A549 (cell line): Measurements from ENCODE around the gene NLRC3. TPM values are rescaled to one million over a fixed set of nuclear protein-coding genes. Genes with fewer than 3 reads are reported as not detected.

Experiments
- ATAC-seq, 2 experiments: fragments of 200-7000 bp in 1 of 2; fragments of >200 bp in 1 of 2; cut with Nextera tagmentation in 1 of 2; cut with Tn5 transposase in 1 of 2; 3 replicates each; pipeline versions ENCODE4 v1.8.0 to v1.9.1; 2018 to 2020; ENCODE audit warnings: mild to moderate bottlenecking in 1 of 2, moderate library complexity in 1 of 2
- CTCF ChIA-PET: fragments of 300-600 bp; sonication (Branson Sonifier 250); formaldehyde crosslinking; extraction: SDS; loops from one replicate; lab custom pipeline; 2021; ENCODE audit warnings: antibody characterized with exemption, inconsistent platforms; lab: Yijun Ruan, JAX
- POLR2A ChIA-PET: fragments of 350-600 bp; formaldehyde crosslinking; extraction: SDS; loops from one replicate; lab custom pipeline; 2021; ENCODE audit warnings: antibody characterized with exemption, inconsistent platforms; lab: Yijun Ruan, JAX
- DNase-seq, 2 experiments: peaks; one replicate each; pipeline versions ENCODE4 v3.0.0 to v3.0.0-alpha.2; 2011 to 2016; ENCODE audit warnings: low read depth in 1 of 2, low spot score in 1 of 2
- FAIRE-seq: peaks from 2 replicates; lab custom pipeline; 2011; peaks lifted over from hg19 to GRCh38; lab: Jason Lieb, UNC
- H3K27ac ChIP-seq, 2 experiments: fragments of >200 bp; sonication (Bioruptor Twin); formaldehyde crosslinking; 3 replicates each; pipeline ENCODE4 v1.5.1; 2016 to 2017
- H3K4me1 ChIP-seq: fragments of >200 bp; sonication (Bioruptor Twin); formaldehyde crosslinking; 3 replicates; pipeline ENCODE4 v1.6.1; 2016
- H3K4me2 ChIP-seq: fragments of >200 bp; sonication (Bioruptor Twin); formaldehyde crosslinking; 3 replicates; pipeline ENCODE4 v1.6.1; 2016
- H3K4me3 ChIP-seq: fragments of >200 bp; sonication (Bioruptor Twin); formaldehyde crosslinking; 3 replicates; pipeline ENCODE4 v1.5.1; 2016
- H3K9me3 ChIP-seq: fragments of >200 bp; sonication (Bioruptor Twin); formaldehyde crosslinking; 3 replicates; pipeline ENCODE4 v1.6.1; 2016
- BHLHE40 ChIP-seq: IDR thresholded peaks from 2 replicates; pipeline ENCODE4 v1.6.1; 2012; ENCODE audit warnings: low read depth, low read length, inconsistent platforms
- CBX2 ChIP-seq: fragments of 200-600 bp; sonication (generic); IDR thresholded peaks from 2 replicates; pipeline ENCODE4 v1.6.1; 2016; ENCODE audit warnings: low read depth, mild to moderate bottlenecking, borderline replicate concordance
- CBX8 ChIP-seq: fragments of 200-600 bp; sonication (generic); IDR thresholded peaks from 2 replicates; pipeline ENCODE4 v1.6.1; 2016
- ESRRA ChIP-seq: fragments of 150-350 bp; IDR thresholded peaks from 2 replicates; pipeline ENCODE4 v1.6.1; 2014; ENCODE audit warnings: mild to moderate bottlenecking, low read length, borderline replicate concordance
- FOSB ChIP-seq: fragments of 250-450 bp; sonication (Bioruptor Pico); IDR thresholded peaks from 2 replicates; pipeline ENCODE4 v1.5.0; 2020; ENCODE audit warnings: mild to moderate bottlenecking, moderate library complexity
- HOXB5 ChIP-seq: fragments of 250-450 bp; sonication (Bioruptor Pico); IDR thresholded peaks from 2 replicates; pipeline ENCODE4 v1.5.0; 2020; ENCODE audit warnings: mild to moderate bottlenecking, moderate library complexity
- JUN ChIP-seq, 2 experiments: fragments of >200 bp; sonication (Bioruptor Twin); formaldehyde crosslinking; IDR thresholded peaks; 2 replicates in 1 of 2; 3 replicates in 1 of 2; pipeline ENCODE4 v1.6.1; 2016 to 2017
- JUNB ChIP-seq: fragments of >200 bp; sonication (Bioruptor Twin); formaldehyde crosslinking; IDR thresholded peaks from 2 replicates; pipeline ENCODE4 v1.6.1; 2016
- KDM1A ChIP-seq: fragments of 200-600 bp; sonication (generic); IDR thresholded peaks from 2 replicates; pipeline ENCODE4 v1.6.1; 2016; ENCODE audit warnings: low read depth, mild to moderate bottlenecking
- MYC ChIP-seq: IDR thresholded peaks from 2 replicates; pipeline ENCODE4 v1.6.1; 2012; ENCODE audit warnings: mild to moderate bottlenecking, inconsistent platforms, low read length, improper control_type of control experiment, borderline replicate concordance
- NFE2L2 ChIP-seq: fragments of 150-350 bp; conservative IDR thresholded peaks from 2 replicates; pipeline ENCODE4 v1.6.1; 2014; ENCODE audit warnings: low read length
- POLR2A ChIP-seq: IDR thresholded peaks from 2 replicates; pipeline ENCODE4 v1.6.1; 2012; ENCODE audit warnings: mild to moderate bottlenecking, low read length
- RCOR1 ChIP-seq: fragments of 150-350 bp; IDR thresholded peaks from 2 replicates; pipeline ENCODE4 v1.6.1; 2014; ENCODE audit warnings: antibody characterized with exemption, low read length, low read depth
- RFX5 ChIP-seq: fragments of 450-650 bp; IDR thresholded peaks from 2 replicates; pipeline ENCODE4 v1.7.1; 2014; ENCODE audit warnings: antibody characterized with exemption, mild to moderate bottlenecking, moderate library complexity
- RNF2 ChIP-seq: fragments of 200-600 bp; sonication (generic); IDR thresholded peaks from 2 replicates; pipeline ENCODE4 v1.6.1; 2016; ENCODE audit warnings: low read depth, mild to moderate bottlenecking, antibody characterized with exemption, moderate library complexity, borderline replicate concordance
- SMC3 ChIP-seq: fragments of >200 bp; sonication (Bioruptor Twin); formaldehyde crosslinking; IDR thresholded peaks from 3 replicates; pipeline ENCODE4 v1.6.1; 2018; ENCODE audit warnings: inconsistent platforms
- SREBF2 ChIP-seq: fragments of 450-650 bp; IDR thresholded peaks from 2 replicates; pipeline ENCODE4 v1.6.1; 2014; ENCODE audit warnings: mild to moderate bottlenecking, moderate library complexity
- TP53 ChIP-seq: fragments of 250-450 bp; sonication (Bioruptor Pico); IDR thresholded peaks from 2 replicates; pipeline ENCODE4 v1.5.0; 2021; ENCODE audit warnings: mild to moderate bottlenecking, moderate library complexity
- WGBS: methylation state at CpG from one replicate; pipeline ENCODE4 v1.1.6; 2017; ENCODE audit errors: missing lambda C conversion rate; 5-methylcytosine and 5-hydroxymethylcytosine counted together
- polyA plus RNA-seq, 4 experiments: library from polyadenylated mRNA; depleted of rRNA in 3 of 4; stranded (reverse); fragments of >200 nt; fragmentation: RNase III in 1 of 4; extraction: RNeasy Plus Mini Kit Qiagen cat#74134 plus additional on column Dnase treatment in 1 of 4; gene quantifications; 2 replicates in 3 of 4; 3 replicates in 1 of 4; pipeline ENCODE4 v1.2.3, GENCODE V29; 2011 to 2017
- TF ChIP-seq, protein P1 (sequence below): fragments of 250-450 bp; sonication (Bioruptor Pico); IDR thresholded peaks from 2 replicates; pipeline ENCODE4 v1.5.0; 2021; ENCODE audit warnings: mild to moderate bottlenecking, moderate library complexity, borderline replicate concordance
- TF ChIP-seq, protein P2 (sequence below): fragments of >200 bp; sonication (Bioruptor Twin); formaldehyde crosslinking; IDR thresholded peaks from 3 replicates; pipeline ENCODE4 v1.5.1; 2016
- TF ChIP-seq, protein P3 (sequence below): fragments of 250-450 bp; sonication (Bioruptor Pico); IDR thresholded peaks from 2 replicates; pipeline ENCODE4 v1.5.0; 2020; ENCODE audit warnings: low read depth, mild to moderate bottlenecking, moderate library complexity
- TF ChIP-seq, protein P4 (sequence below): IDR thresholded peaks from 2 replicates; pipeline ENCODE4 v1.6.1; 2012
- TF ChIP-seq, protein P5 (sequence below): IDR thresholded peaks from 2 replicates; pipeline ENCODE4 v1.6.1; 2012
- TF ChIP-seq, protein P6 (sequence below): fragments of 450-650 bp; IDR thresholded peaks from 2 replicates; pipeline ENCODE4 v1.6.1; 2014; ENCODE audit warnings: antibody characterized with exemption

Gene NLRC3
- polyA plus RNA-seq, 2 of the 4 experiments (the other 2 are of a cell fraction) = 0.04 TPM; not detected in 1

DNA sequence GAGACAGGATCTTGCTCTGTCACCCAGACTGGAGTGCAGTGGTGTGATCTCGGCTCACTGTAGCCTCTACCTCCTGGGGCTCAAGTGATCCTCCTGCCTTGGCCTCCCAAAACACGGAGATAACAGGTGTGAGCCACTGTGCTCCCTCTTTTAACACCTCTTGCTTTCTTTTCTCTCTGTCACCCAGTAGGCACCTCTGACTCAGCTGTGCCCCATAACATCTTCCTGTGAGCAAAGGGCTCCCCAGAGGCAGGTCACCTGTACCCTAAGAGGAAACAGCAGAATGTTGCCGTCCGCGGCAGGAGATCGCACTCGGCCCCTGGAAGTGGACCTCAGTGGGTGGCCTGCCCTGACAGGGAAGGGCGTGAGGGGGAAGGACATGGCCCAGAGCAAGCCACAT, 918 bp upstream of the NLRC3 start:
- H3K4me2 ChIP-seq = no peak overlapping the region
- TF ChIP-seq NFE2L2 = no peak
- no peak for TF ChIP-seq MYC
- TF ChIP-seq HOXB5 (CRISPR knock-in tag) = no peak
- TF ChIP-seq SMC3 = no peak
- no peak for TF ChIP-seq CBX8
- no peak for TF ChIP-seq TP53 (CRISPR knock-in tag)
- TF ChIP-seq JUNB = no peak
- no peak for TF ChIP-seq POLR2A
- TF ChIP-seq ESRRA = no peak
- TF ChIP-seq JUN (IDR thresholded peaks at IDR 0.05) = no peak
- TF ChIP-seq CBX2 = no peak
- CTCF ChIA-PET = no interaction called here
- WGBS = 86% methylated on average over 7 of the region's 8 CpGs
- POLR2A ChIA-PET = no interaction called here
- FAIRE-seq = no peak
- no peaks in the 10 kb centered on the region for H3K9me3 ChIP-seq
- no peak overlapping the region for H3K27ac ChIP-seq
- H3K4me1 ChIP-seq = peaks cover 8% of the 10 kb centered on the region
- no peak for ATAC-seq
- H3K4me3 ChIP-seq = no peak overlapping the region
- no peak for DNase-seq

DNA sequence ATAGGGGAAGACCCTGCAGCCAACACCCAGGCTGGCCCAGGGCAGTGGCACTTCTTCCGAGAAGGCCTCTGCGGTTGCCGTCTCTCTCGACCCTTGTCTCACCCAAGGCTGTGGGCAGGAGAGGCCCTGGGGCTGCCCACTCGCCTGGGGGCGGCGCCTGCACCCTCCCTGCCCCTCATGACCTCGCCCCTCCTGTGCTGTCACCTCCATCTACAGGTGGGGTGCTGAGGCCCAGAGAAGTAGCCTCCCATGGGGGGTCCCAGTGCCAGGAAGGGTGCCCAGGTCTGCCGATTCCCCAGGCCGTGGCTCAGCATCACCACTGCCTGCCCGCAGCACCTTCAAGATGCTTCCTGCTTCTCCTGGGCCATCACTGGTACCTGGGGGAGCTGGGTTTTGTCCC, 992 bp downstream of the NLRC3 start:
- TF ChIP-seq CBX8 = no peak
- no peak for TF ChIP-seq RNF2
- no peak for TF ChIP-seq FOSB (CRISPR knock-in tag)
- TF ChIP-seq, protein P1, sequence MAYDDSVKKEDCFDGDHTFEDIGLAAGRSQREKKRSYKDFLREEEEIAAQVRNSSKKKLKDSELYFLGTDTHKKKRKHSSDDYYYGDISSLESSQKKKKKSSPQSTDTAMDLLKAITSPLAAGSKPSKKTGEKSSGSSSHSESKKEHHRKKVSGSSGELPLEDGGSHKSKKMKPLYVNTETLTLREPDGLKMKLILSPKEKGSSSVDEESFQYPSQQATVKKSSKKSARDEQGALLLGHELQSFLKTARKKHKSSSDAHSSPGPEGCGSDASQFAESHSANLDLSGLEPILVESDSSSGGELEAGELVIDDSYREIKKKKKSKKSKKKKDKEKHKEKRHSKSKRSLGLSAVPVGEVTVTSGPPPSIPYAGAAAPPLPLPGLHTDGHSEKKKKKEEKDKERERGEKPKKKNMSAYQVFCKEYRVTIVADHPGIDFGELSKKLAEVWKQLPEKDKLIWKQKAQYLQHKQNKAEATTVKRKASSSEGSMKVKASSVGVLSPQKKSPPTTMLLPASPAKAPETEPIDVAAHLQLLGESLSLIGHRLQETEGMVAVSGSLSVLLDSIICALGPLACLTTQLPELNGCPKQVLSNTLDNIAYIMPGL = no peak
- TF ChIP-seq NFE2L2 = no peak
- no peak for TF ChIP-seq RCOR1
- TF ChIP-seq, protein P2, sequence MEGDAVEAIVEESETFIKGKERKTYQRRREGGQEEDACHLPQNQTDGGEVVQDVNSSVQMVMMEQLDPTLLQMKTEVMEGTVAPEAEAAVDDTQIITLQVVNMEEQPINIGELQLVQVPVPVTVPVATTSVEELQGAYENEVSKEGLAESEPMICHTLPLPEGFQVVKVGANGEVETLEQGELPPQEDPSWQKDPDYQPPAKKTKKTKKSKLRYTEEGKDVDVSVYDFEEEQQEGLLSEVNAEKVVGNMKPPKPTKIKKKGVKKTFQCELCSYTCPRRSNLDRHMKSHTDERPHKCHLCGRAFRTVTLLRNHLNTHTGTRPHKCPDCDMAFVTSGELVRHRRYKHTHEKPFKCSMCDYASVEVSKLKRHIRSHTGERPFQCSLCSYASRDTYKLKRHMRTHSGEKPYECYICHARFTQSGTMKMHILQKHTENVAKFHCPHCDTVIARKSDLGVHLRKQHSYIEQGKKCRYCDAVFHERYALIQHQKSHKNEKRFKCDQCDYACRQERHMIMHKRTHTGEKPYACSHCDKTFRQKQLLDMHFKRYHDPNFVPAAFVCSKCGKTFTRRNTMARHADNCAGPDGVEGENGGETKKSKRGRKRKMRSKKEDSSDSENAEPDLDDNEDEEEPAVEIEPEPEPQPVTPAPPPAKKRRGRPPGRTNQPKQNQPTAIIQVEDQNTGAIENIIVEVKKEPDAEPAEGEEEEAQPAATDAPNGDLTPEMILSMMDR = no peak
- no peak for TF ChIP-seq KDM1A
- TF ChIP-seq SREBF2 = no peak
- TF ChIP-seq, protein P3, sequence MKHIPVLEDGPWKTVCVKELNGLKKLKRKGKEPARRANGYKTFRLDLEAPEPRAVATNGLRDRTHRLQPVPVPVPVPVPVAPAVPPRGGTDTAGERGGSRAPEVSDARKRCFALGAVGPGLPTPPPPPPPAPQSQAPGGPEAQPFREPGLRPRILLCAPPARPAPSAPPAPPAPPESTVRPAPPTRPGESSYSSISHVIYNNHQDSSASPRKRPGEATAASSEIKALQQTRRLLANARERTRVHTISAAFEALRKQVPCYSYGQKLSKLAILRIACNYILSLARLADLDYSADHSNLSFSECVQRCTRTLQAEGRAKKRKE (CRISPR knock-in tag) = no peak
- no peak for TF ChIP-seq SMC3
- TF ChIP-seq RFX5 = no peak
- no peak for TF ChIP-seq JUN (IDR thresholded peaks at IDR 0.05)
- TF ChIP-seq JUNB = no peak
- TF ChIP-seq, protein P4, sequence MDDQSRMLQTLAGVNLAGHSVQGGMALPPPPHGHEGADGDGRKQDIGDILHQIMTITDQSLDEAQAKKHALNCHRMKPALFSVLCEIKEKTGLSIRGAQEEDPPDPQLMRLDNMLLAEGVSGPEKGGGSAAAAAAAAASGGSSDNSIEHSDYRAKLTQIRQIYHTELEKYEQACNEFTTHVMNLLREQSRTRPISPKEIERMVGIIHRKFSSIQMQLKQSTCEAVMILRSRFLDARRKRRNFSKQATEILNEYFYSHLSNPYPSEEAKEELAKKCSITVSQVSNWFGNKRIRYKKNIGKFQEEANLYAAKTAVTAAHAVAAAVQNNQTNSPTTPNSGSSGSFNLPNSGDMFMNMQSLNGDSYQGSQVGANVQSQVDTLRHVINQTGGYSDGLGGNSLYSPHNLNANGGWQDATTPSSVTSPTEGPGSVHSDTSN = no peak
- TF ChIP-seq BHLHE40 = no peak
- TF ChIP-seq, protein P5, sequence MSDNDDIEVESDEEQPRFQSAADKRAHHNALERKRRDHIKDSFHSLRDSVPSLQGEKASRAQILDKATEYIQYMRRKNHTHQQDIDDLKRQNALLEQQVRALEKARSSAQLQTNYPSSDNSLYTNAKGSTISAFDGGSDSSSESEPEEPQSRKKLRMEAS = no peak
- TF ChIP-seq, protein P6, sequence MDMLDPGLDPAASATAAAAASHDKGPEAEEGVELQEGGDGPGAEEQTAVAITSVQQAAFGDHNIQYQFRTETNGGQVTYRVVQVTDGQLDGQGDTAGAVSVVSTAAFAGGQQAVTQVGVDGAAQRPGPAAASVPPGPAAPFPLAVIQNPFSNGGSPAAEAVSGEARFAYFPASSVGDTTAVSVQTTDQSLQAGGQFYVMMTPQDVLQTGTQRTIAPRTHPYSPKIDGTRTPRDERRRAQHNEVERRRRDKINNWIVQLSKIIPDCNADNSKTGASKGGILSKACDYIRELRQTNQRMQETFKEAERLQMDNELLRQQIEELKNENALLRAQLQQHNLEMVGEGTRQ = no peak
- TF ChIP-seq HOXB5 (CRISPR knock-in tag) = no peak
- TF ChIP-seq, all 56 proteins: peak for 0
- 79% methylated on average over 6 of the region's 11 CpGs for WGBS
- Histone ChIP-seq H3K4me3 (no peak overlapping the region), H3K9me3 (peaks cover 6% of the 10 kb centered on the region; the same call in 1 of the 3 replicates), H3K4me1 (peaks cover 8% of the 10 kb centered on the region), H3K4me2 (no peak overlapping the region), H3K27ac (no peak overlapping the region)
- CTCF ChIA-PET = no interaction called here
- DNase-seq (no peak), ATAC-seq (no peak), FAIRE-seq (no peak)
- POLR2A ChIA-PET = no interaction called here
